ENCODE data around the gene TTLL4.

TTLL4 gene

DNA sequence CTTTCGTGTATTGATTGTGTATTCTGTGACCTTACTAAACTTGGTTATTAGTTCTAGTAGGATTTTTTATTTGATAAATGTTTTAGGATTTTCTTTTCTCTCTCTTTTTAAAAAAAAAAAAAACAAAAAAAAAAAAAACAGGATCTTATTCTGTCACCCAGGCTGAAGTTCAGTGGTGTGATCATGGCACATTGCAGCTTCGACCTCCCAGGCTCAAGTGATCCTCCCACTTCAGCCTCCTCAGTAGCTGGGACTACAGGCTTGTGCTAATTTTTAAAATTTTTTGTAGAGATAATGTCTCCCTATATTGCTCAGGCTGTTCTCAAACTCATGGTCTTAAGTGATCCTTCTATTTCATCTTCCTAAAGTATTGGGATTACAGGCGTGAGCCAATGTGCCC, 19.0 kb downstream of the TTLL4 start:
- TF ChIP-seq, protein P1, sequence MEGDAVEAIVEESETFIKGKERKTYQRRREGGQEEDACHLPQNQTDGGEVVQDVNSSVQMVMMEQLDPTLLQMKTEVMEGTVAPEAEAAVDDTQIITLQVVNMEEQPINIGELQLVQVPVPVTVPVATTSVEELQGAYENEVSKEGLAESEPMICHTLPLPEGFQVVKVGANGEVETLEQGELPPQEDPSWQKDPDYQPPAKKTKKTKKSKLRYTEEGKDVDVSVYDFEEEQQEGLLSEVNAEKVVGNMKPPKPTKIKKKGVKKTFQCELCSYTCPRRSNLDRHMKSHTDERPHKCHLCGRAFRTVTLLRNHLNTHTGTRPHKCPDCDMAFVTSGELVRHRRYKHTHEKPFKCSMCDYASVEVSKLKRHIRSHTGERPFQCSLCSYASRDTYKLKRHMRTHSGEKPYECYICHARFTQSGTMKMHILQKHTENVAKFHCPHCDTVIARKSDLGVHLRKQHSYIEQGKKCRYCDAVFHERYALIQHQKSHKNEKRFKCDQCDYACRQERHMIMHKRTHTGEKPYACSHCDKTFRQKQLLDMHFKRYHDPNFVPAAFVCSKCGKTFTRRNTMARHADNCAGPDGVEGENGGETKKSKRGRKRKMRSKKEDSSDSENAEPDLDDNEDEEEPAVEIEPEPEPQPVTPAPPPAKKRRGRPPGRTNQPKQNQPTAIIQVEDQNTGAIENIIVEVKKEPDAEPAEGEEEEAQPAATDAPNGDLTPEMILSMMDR (conservative IDR thresholded peaks at IDR 0.05; ENCODE audit: low read depth, low read length), result no peak
- no peak for DNase-seq (ENCODE audit: low read depth)

DNA sequence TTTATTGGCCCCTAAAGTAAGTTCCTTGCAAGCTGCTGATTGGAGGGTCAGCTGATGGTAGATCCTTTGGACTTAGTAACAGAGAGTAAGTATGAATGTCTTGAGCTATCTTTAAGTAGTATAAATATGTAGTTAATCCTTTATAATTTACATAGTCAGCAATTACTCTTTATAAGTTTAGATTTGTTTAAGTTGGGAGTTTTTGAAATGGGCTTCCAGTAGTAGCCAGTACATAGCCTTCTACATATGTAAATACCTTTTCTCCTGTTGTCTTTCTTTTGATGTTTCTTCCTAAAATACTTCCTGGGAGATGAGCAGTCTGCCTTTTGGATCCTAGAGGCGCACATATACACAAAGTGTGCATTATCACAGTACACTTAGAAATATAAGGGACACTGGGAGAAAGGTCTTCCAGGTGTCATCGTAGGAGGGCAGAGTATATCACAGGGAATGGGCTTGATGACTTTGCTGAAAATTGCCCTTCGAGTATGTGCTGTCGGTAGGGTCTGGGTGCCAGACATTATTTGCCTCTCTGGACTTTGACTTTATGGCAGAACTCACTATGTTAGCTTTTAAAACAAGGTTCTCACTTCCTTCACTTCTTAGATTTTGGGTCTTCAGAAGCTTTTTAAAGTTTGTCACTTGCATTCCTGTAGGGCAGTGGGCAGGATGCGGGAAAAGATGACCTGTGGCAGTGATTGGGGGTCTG, 21.6 kb downstream of the TTLL4 start:
- no peak overlapping the region for H3K4me3 ChIP-seq (ENCODE audit: low read depth, low read length)

More for the DNA sequence above, 19.0 kb downstream of the TTLL4 start:
- H3K4me3 ChIP-seq (ENCODE audit: low read depth, low read length), result no peak overlapping the region

DNA sequence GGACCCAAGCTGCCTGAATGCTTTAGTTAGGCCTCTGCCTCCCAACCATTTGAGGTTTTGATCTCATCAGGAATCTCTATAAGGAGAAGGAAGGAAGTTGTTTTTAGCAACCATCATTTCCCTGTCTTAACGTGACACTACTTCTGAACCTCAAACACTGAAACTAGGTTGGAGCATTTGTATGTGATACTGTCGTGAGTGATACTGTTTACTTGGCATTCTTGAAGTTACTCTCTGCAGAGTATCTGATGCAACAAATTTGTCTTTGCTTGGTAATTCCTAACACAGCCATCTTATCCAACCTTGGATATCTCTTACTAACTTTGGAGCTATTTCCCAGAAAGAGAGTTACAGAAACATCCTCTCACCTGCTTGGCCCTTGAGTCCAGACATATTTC, 22.1 kb downstream of the TTLL4 start:
- TF ChIP-seq, protein P1 (conservative IDR thresholded peaks at IDR 0.05; ENCODE audit: low read depth, low read length), result no peak

More for the DNA sequence above, 21.6 kb downstream of the TTLL4 start:
- TF ChIP-seq, protein P1 (conservative IDR thresholded peaks at IDR 0.05; ENCODE audit: low read depth, low read length), result no peak
- no peak for DNase-seq (ENCODE audit: low read depth)

DNA sequence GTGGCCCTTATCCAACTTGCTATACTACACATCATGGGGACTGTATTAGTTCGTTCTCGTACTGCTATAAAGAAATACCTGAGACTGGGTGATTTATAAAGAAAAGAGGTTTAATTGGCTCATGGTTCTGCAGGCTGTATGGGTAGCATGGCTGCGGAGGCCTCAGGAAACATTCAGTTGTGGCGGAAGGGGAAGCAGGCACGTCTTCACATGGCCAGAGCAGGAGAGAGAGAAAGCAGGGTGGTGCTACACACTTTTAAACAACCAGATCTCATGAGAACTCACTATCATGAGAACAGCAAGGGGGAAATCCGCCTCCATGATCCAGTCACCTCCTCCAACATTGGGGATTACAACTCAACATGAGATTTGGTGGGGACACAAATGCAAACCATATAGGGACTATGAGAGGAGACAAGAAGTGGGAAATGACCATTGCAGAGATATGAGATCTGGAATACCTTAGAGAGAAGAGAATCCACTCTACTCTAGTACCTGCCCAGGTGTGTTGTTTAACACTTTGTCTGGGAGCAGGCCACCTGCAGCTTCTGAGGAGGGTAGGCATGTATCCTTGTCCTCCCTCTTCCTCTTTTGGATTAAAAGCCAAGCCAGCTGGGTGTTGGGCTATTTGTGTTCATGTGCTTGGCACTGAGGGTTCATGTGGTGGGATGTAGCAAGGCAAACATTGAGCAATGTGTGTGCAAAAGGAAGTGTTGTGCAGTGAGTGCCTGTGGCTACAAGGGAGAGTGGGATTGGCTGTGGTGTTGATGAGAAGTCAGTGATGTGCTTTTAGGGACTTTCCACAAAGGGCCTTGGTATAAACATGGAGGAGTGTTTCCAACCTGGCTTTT, 22.8 kb downstream of the TTLL4 start:
- peak; percentile 96 for DNase-seq (ENCODE audit: low read depth)
- TF ChIP-seq, protein P1 (conservative IDR thresholded peaks at IDR 0.05; ENCODE audit: low read depth, low read length), result no peak
- H3K4me3 ChIP-seq (ENCODE audit: low read depth, low read length), result no peak overlapping the region

More for the DNA sequence above, 22.1 kb downstream of the TTLL4 start:
- peak; percentile 53 for DNase-seq (ENCODE audit: low read depth)
- no peak overlapping the region for H3K4me3 ChIP-seq (ENCODE audit: low read depth, low read length)

DNA sequence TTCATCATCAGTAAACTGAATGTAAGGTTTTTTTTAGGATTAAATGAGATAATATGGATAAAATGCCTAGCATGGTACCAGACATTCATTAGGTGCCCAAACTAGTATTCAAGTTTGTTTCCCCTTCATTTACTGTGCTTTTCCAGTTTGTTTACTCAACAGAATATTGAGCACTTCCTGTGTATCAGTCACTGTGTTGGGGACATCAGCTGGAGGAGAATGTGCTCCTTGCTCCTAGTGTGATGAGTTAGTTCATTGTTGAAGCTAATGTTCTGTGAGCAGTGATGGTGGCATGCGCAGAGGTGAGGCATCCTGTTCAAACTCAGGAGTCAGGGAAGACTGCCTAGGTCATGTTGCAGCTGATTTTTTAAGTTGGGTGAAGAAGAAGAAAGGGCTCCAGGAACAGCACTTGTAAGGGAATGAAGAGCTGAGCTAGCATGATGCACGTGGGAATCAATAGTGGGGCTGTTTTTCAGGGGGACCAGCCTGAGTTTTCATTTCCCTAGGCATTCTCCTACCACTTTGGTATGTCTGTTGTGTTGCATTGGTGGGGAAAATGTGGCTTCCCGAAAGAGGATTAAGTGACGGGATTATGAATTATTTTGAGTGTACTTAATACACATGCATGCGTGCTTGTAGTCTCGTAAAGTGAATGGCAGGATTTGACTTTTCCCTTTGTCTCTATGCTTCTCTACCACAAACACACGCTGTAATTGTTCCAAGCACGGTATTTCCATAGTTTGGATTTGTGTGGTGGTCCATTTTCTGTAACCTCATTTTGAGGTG, 23.7 kb downstream of the TTLL4 start:
- TF ChIP-seq, protein P1 (conservative IDR thresholded peaks at IDR 0.05; ENCODE audit: low read depth, low read length), result no peak
- no peak overlapping the region for H3K4me3 ChIP-seq (ENCODE audit: low read depth, low read length)
- DNase-seq (ENCODE audit: low read depth), result no peak

DNA sequence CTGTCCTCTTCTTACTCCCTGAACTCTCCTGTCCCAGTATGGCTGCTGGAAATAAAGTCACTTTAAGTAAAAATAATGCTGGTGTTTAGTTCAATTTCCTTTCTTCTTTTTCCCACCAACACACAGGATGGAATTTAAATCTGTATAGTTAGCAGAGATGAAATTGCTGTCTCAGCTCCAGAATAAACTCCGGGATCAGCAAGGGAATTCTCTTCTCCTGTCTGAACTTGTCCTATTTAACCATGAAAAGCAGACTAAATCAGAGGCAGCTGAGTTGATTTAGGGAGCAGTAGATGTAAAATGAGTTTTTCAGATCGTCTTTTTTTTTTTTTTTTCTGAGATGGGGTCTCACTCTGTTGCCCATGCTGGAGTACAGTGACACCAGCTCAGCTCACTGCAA, 25.9 kb downstream of the TTLL4 start:
- H3K4me3 ChIP-seq (ENCODE audit: low read depth, low read length), result no peak overlapping the region
- TF ChIP-seq, protein P1 (conservative IDR thresholded peaks at IDR 0.05; ENCODE audit: low read depth, low read length), result no peak
- DNase-seq (ENCODE audit: low read depth), result no peak
